Measurements from ENCODE around the gene PSME2. TPM values are rescaled to one million over a fixed set of nuclear protein-coding genes. Genes with fewer than 3 reads are reported as not detected.

PSME2 gene
- total RNA-seq, 1 experiment from 2014 or later = 134 TPM

GRCh38 chr14:24181371-24182077 lies 35.1 kb upstream of the PSME2 start:
- TF ChIP-seq CTCF (IDR thresholded peaks at IDR 0.05; ENCODE audit: unreplicated experiment) = no peak
- Mint-ChIP-seq H3K4me3 (ENCODE audit: unreplicated experiment) (no peak overlapping the region), H3K36me3 (ENCODE audit: insufficient read depth, unreplicated experiment) (peaks cover 60% of the 10 kb centered on the region), H3K27ac (ENCODE audit: low read depth, unreplicated experiment) (no peak overlapping the region), H3K27me3 (ENCODE audit: insufficient read depth, unreplicated experiment) (no peaks in the 10 kb centered on the region), H3K4me1 (ENCODE audit: insufficient read depth, unreplicated experiment) (no peaks in the 10 kb centered on the region), H3K9me3 (ENCODE audit: unreplicated experiment) (no peaks in the 10 kb centered on the region)
- DNase-seq (ENCODE audit: unreplicated experiment) = no peak
- POLR2A ChIA-PET = interaction anchor here (0.7 to 2.0 kb wide), 3 partner anchors 14 to 79 kb away, joined by 3 to 12 read pairs (median 4); partner anchors contain the start of genes DCAF11, NRL and TM9SF1
- CTCF ChIA-PET = interaction anchor here (0.6 to 2.5 kb wide), 4 partner anchors 12 to 152 kb away, joined by 3 to 22 read pairs (median 4); partner anchors contain the start of genes CIDEB and IRF9
- no TSS peak for BruUV-seq (replicated peaks)
- intact Hi-C loops (cut with micrococcal nuclease) = no loop called here

DNA sequence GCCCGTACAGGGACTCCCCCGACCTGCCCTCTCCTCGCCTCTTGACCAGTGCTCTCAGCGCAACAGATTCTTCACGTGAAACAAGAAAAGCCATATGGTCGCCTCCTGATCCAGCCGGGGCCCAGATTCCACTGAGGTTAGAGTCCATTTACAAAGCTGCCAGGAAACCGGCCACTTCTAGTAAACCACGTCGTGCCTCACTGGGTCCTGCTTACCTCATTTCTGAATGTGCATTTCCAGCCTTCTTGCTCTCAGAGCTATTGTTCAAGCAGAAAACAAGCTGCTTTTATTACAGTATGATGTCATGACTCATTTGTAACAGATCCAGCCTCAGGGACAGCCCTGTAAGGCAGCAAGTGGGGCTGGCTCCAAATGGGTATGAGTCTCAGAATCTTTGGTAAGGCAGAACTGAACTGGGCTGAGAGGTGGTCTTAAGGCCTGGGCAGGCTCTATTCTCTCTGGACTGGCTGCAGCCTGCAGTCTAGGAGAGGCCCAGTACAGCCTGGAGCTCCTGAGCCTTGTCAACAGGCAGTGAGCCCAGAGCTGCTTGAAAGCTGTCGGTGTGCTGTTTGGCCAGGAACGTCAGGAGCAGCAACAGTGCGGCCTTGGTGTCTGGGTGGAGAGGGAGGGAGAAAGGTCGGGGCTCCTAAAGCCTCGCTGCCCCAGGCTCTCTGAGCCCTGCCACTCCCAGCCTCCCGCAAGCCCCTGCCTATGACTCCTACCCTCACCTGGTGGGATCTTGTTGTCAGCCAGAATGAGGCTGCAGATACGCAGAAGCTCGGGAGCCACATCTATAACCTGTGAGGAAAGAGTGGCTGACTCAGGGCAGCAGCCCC lies 33.8 kb upstream of the PSME2 start:
- Mint-ChIP-seq H3K36me3 (ENCODE audit: insufficient read depth, unreplicated experiment) (peaks cover 57% of the 10 kb centered on the region), H3K4me3 (ENCODE audit: unreplicated experiment) (no peak overlapping the region), H3K27ac (ENCODE audit: low read depth, unreplicated experiment) (no peak overlapping the region), H3K27me3 (ENCODE audit: insufficient read depth, unreplicated experiment) (no peaks in the 10 kb centered on the region), H3K4me1 (ENCODE audit: insufficient read depth, unreplicated experiment) (no peaks in the 10 kb centered on the region), H3K9me3 (ENCODE audit: unreplicated experiment) (no peaks in the 10 kb centered on the region)
- ChIA-PET POLR2A (interaction anchor here (0.5 to 2.9 kb wide), 7 partner anchors 8 to 1199 kb away, joined by 3 to 12 read pairs (median 3); partner anchors contain the start of genes DCAF11, EMC9, IPO4 and NRL), CTCF (interaction anchor here (0.7 to 2.5 kb wide), 4 partner anchors 9 to 90 kb away, joined by 3 to 22 read pairs (median 4); partner anchors contain the start of gene IRF9)
- no peak for TF ChIP-seq CTCF (IDR thresholded peaks at IDR 0.05; ENCODE audit: unreplicated experiment)
- BruUV-seq (replicated peaks) = no TSS peak
- intact Hi-C loops (cut with micrococcal nuclease) = no loop called here
- no peak for DNase-seq (ENCODE audit: unreplicated experiment)

DNA sequence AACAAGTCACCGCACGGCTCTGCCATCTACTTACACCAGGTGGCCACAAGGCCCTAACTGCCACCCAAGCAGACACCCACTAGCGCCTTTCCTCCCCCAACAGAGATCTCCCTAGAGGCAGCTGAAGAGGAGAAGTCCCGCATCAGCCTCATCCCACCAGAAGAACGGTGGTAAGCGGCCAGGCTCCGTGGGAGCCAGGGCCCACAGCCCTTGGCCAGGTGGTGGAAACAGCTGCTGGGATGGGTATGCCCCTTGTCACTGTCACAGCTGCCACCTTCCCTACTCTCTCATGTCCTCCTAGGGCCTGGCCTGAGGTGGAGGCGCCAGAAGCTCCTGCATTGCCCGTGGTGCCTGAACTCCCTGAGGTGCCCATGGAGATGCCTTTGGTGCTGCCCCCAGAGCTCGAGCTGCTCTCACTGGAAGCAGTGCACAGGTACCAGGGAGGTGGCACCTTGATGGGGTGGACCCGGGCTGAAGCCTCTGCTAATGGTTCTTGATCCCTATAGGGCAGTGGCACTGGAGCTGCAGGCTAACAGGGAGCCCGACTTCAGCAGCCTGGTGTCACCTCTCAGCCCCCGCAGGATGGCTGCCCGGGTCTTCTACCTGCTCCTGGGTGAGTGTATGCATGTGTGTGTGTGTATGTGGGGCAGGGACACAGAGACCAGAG lies 33.0 kb upstream of the PSME2 start:
- Mint-ChIP-seq H3K4me1 (ENCODE audit: insufficient read depth, unreplicated experiment) (no peaks in the 10 kb centered on the region), H3K36me3 (ENCODE audit: insufficient read depth, unreplicated experiment) (peaks cover 50% of the 10 kb centered on the region), H3K9me3 (ENCODE audit: unreplicated experiment) (no peaks in the 10 kb centered on the region), H3K27ac (ENCODE audit: low read depth, unreplicated experiment) (no peak overlapping the region), H3K27me3 (ENCODE audit: insufficient read depth, unreplicated experiment) (no peaks in the 10 kb centered on the region), H3K4me3 (ENCODE audit: unreplicated experiment) (no peak overlapping the region)
- no TSS peak for BruUV-seq (replicated peaks)
- intact Hi-C loops (cut with micrococcal nuclease) = no loop called here
- POLR2A ChIA-PET = interaction anchor here (0.6 to 2.9 kb wide), 6 partner anchors 9 to 38 kb away, joined by 3 to 12 read pairs (median 3); partner anchors contain the start of genes EMC9, IPO4 and TM9SF1
- no peak for TF ChIP-seq CTCF (IDR thresholded peaks at IDR 0.05; ENCODE audit: unreplicated experiment)
- no peak for DNase-seq (ENCODE audit: unreplicated experiment)
- CTCF ChIA-PET = interaction anchor here (0.6 to 2.5 kb wide), 5 partner anchors 10 to 253 kb away, joined by 3 to 22 read pairs (median 3); partner anchors contain the start of gene IRF9

Measured in MCF 10A (cell line).